HG03439 (cell line): ENCODE results near the gene DOCK2.

ENCODE experiments used
- ATAC-seq: cut with Tn5 transposase; IDR thresholded peaks from one replicate; pipeline ENCODE4 v1.9.1; 2021; ENCODE audit warnings: mild to moderate bottlenecking, moderate library complexity; ENCODE audit not compliant: unreplicated experiment

The DOCK2 gene

GRCh38 chr5:170020423-170020822, 383.3 kb downstream of the DOCK2 start:
- no peak for ATAC-seq

- ATAC-seq, result no peak
Observed at GRCh38 chr5:170021506-170021905, 384.4 kb downstream of the DOCK2 start.

GRCh38 chr5:170025853-170026252, 388.8 kb downstream of the DOCK2 start:
- no peak for ATAC-seq

GRCh38 chr5:170028124-170028523, 391.0 kb downstream of the DOCK2 start:
- no peak for ATAC-seq

- no peak for ATAC-seq
Observed at GRCh38 chr5:170034231-170034630, 397.2 kb downstream of the DOCK2 start.

- no peak for ATAC-seq
Observed at GRCh38 chr5:170038241-170038640, 401.2 kb downstream of the DOCK2 start.

- ATAC-seq, result no peak
Observed at GRCh38 chr5:170039830-170040229, 402.8 kb downstream of the DOCK2 start.

GRCh38 chr5:170046241-170046640, 409.2 kb downstream of the DOCK2 start:
- ATAC-seq, result no peak

- ATAC-seq, result no peak
Observed at GRCh38 chr5:170049713-170050112, 412.6 kb downstream of the DOCK2 start.

- ATAC-seq, result no peak
Observed at GRCh38 chr5:170053896-170054295, 416.8 kb downstream of the DOCK2 start.

GRCh38 chr5:170055606-170056005, 418.5 kb downstream of the DOCK2 start:
- no peak for ATAC-seq

GRCh38 chr5:170056561-170057267, 419.6 kb downstream of the DOCK2 start:
- no peak for ATAC-seq

GRCh38 chr5:170057311-170057710, 420.2 kb downstream of the DOCK2 start:
- no peak for ATAC-seq

- no peak for ATAC-seq
Observed at GRCh38 chr5:170059221-170059620, 422.1 kb downstream of the DOCK2 start.

GRCh38 chr5:170067152-170067551, 430.1 kb downstream of the DOCK2 start:
- no peak for ATAC-seq

GRCh38 chr5:170067574-170068170, 430.6 kb downstream of the DOCK2 start:
- no peak for ATAC-seq

- no peak for ATAC-seq
Observed at GRCh38 chr5:170069512-170069911, 432.4 kb downstream of the DOCK2 start.

- no peak for ATAC-seq
Observed at GRCh38 chr5:170070556-170071412, 433.7 kb downstream of the DOCK2 start.

- no peak for ATAC-seq
Observed at GRCh38 chr5:170071748-170072147, 434.7 kb downstream of the DOCK2 start.

- ATAC-seq, result no peak
Observed at GRCh38 chr5:170075696-170076095, 438.6 kb downstream of the DOCK2 start.

- ATAC-seq, result no peak
Observed at GRCh38 chr5:170076211-170076610, 439.1 kb downstream of the DOCK2 start.

- ATAC-seq, result no peak
Observed at GRCh38 chr5:170076739-170077138, 439.7 kb downstream of the DOCK2 start.
